HepG2 (cell line): Measurements from ENCODE around the gene CLRN2. TPM values are rescaled to one million over a fixed set of nuclear protein-coding genes. Genes with fewer than 3 reads are reported as not detected.

ENCODE experiments used
- ATF4 ChIP-seq, 2 experiments: fragments of 450-650 bp in 1 of 2; sonication (generic) in 1 of 2; formaldehyde crosslinking; IDR thresholded peaks; 2 replicates each; pipeline versions ENCODE4 v1.5.0 to v1.8.0; 2020 to 2022; ENCODE audit warnings: mild to moderate bottlenecking in 1 of 2, missing genetic modification reagents in 1 of 2
- ATF6 ChIP-seq: sonication (generic); formaldehyde crosslinking; conservative IDR thresholded peaks from 2 replicates; pipeline ENCODE4 v1.4.0; 2020; ENCODE audit warnings: missing genetic modification reagents
- CEBPG ChIP-seq: IDR thresholded peaks from 2 replicates; pipeline ENCODE4 v1.6.1; 2016
- FOXK2 ChIP-seq: fragments of 450-650 bp; IDR thresholded peaks from 2 replicates; pipeline ENCODE4 v1.6.1; 2016
- HDAC2 ChIP-seq: sonication (generic); formaldehyde crosslinking; IDR thresholded peaks from 2 replicates; pipeline ENCODE4 v1.4.0; 2020; ENCODE audit warnings: missing genetic modification reagents
- HMGXB4 ChIP-seq, 2 experiments: sonication (generic) in 1 of 2; formaldehyde crosslinking in 1 of 2; IDR thresholded peaks; 2 replicates each; pipeline versions ENCODE4 v1.4.0 to v1.6.1; 2018 to 2020; ENCODE audit warnings: missing genetic modification reagents in 2 of 2, borderline replicate concordance in 1 of 2, low read depth in 1 of 2, mild to moderate bottlenecking in 1 of 2, missing biosample characterization in 1 of 2
- HOXA3 ChIP-seq: sonication (generic); formaldehyde crosslinking; IDR thresholded peaks from 2 replicates; pipeline ENCODE4 v1.5.0; 2020; ENCODE audit warnings: missing genetic modification reagents
- KLF6 ChIP-seq: IDR thresholded peaks from 2 replicates; pipeline ENCODE4 v1.8.0; 2016; ENCODE audit warnings: missing biosample characterization, missing genetic modification reagents
- MAZ ChIP-seq, 2 experiments: sonication (generic) in 1 of 2; formaldehyde crosslinking in 1 of 2; IDR thresholded peaks; 2 replicates each; pipeline versions ENCODE4 v1.5.0 to v1.6.1; 2012 to 2020; ENCODE audit warnings: low read depth in 2 of 2, mild to moderate bottlenecking in 2 of 2, borderline replicate concordance in 1 of 2, improper control_type of control experiment in 1 of 2, low read length in 1 of 2, missing genetic modification reagents in 1 of 2, moderate library complexity in 1 of 2
- NFKBIZ ChIP-seq: IDR thresholded peaks from 2 replicates; pipeline ENCODE4 v1.6.1; 2018; ENCODE audit warnings: missing genetic modification reagents, missing compliant biosample characterization
- NFYC ChIP-seq: IDR thresholded peaks from 2 replicates; pipeline ENCODE4 v1.6.1; 2016; ENCODE audit warnings: missing genetic modification reagents, missing compliant biosample characterization
- PRMT3 ChIP-seq: sonication (generic); formaldehyde crosslinking; IDR thresholded peaks from 2 replicates; pipeline ENCODE4 v1.8.1; 2022; ENCODE audit warnings: low read depth, mild to moderate bottlenecking, moderate library complexity, missing genetic modification reagents, borderline replicate concordance
- SNAPC5 ChIP-seq: sonication (generic); formaldehyde crosslinking; IDR thresholded peaks from 2 replicates; pipeline ENCODE4 v1.8.1; 2023; ENCODE audit warnings: mild to moderate bottlenecking, missing genetic modification reagents, borderline replicate concordance
- SP4 ChIP-seq: sonication (generic); formaldehyde crosslinking; IDR thresholded peaks from 2 replicates; pipeline ENCODE4 v1.8.1; 2023; ENCODE audit warnings: mild to moderate bottlenecking, missing genetic modification reagents
- SRF ChIP-seq: IDR thresholded peaks from 2 replicates; pipeline ENCODE4 v1.6.1; 2011; ENCODE audit warnings: mild to moderate bottlenecking, low read depth, low read length, moderate library complexity
- ZBTB20 ChIP-seq: sonication (generic); formaldehyde crosslinking; IDR thresholded peaks from 2 replicates; pipeline ENCODE4 v1.8.1; 2023; ENCODE audit warnings: missing genetic modification reagents, low read depth, mild to moderate bottlenecking, borderline replicate concordance
- ZMYM3 ChIP-seq: sonication (generic); formaldehyde crosslinking; IDR thresholded peaks from 2 replicates; pipeline ENCODE4 v1.5.1; 2020; ENCODE audit warnings: mild to moderate bottlenecking, missing genetic modification reagents
- ZNF281 ChIP-seq: sonication (generic); formaldehyde crosslinking; IDR thresholded peaks from 2 replicates; pipeline ENCODE4 v1.4.0; 2020; ENCODE audit warnings: missing genetic modification reagents, borderline replicate concordance
- ZNF430 ChIP-seq: sonication (generic); formaldehyde crosslinking; IDR thresholded peaks from 2 replicates; pipeline ENCODE4 v1.9.0; 2021; ENCODE audit warnings: mild to moderate bottlenecking, missing genetic modification reagents
- ZNF484 ChIP-seq: sonication (generic); formaldehyde crosslinking; IDR thresholded peaks from 2 replicates; pipeline ENCODE4 v1.5.1; 2020; ENCODE audit warnings: mild to moderate bottlenecking, low read depth, missing genetic modification reagents, borderline replicate concordance
- polyA plus RNA-seq, 8 experiments: library from polyadenylated mRNA; depleted of rRNA in 3 of 8; stranded (reverse) in 7 of 8; unstranded in 1 of 8; fragments of >200 nt; fragmentation: Illumina TruSeq in 4 of 8; extraction: Trizol in 4 of 8; gene quantifications; 2 replicates each; pipeline versions ENCODE4 v1.2.1 to v1.2.3, GENCODE V29; 2011 to 2016; ENCODE audit warnings: low read depth in 4 of 8, missing spikeins in 1 of 8, mixed read lengths in 1 of 8; ENCODE audit not compliant: insufficient read depth in 1 of 8
- total RNA-seq, 5 experiments: library from RNA; depleted of rRNA; stranded (reverse); fragments of >200 nt; fragmentation: Illumina TruSeq; extraction: Trizol; gene quantifications; 2 replicates each; pipeline ENCODE4 v1.2.3, GENCODE V29; 2016; ENCODE audit warnings: low read depth in 1 of 5

Gene CLRN2
- total and polyA plus RNA-seq, 2 of the 13 experiments (the other 11 are each of a cell fraction or from before 2014, with no cell fraction given): not detected

GRCh38 chr4:17558941-17559708, 44.2 kb downstream of the CLRN2 start (continued):
- 0 out of 2 replicates have a peak, but pooled peaks have one; percentile 44 for TF ChIP-seq ATF6 (CRISPR knock-in tag)
- TF ChIP-seq KLF6 (CRISPR knock-in tag): peak; percentile 73
- TF ChIP-seq ZNF281: peak; percentile 48; the same call in 1 of the 2 replicates
- TF ChIP-seq ZNF484 (CRISPR knock-in tag): no peak
- peak in 1 of 2 experiments; percentile 78; a peak in 2 of 4 replicates for TF ChIP-seq ATF4 (CRISPR knock-in tag; IDR thresholded peaks at IDR 0.05)
- peak; percentile 73 for TF ChIP-seq HOXA3
- TF ChIP-seq ZBTB20: peak; percentile 87; the same call in 1 of the 2 replicates
- TF ChIP-seq ZMYM3: peak; percentile 81
- TF ChIP-seq HMGXB4 (CRISPR knock-in tag; IDR thresholded peaks at IDR 0.05; ENCODE audit: borderline replicate concordance in 1 of 2, low read depth in 1 of 2): peak in 1 of 2 experiments; percentile 70; a peak in 1 of 4 replicates
- TF ChIP-seq NFYC (CRISPR knock-in tag): peak; percentile 11; the same call in 1 of the 2 replicates
- TF ChIP-seq CEBPG (CRISPR knock-in tag): peak; percentile 61
- 0 out of 2 replicates have a peak, but pooled peaks have one; percentile 50 for TF ChIP-seq PRMT3
- peak; percentile 7; the same call in 1 of the 2 replicates for TF ChIP-seq SRF
- no peak for TF ChIP-seq MAZ (IDR thresholded peaks at IDR 0.05; ENCODE audit: borderline replicate concordance, low read depth, low read length)
- 0 out of 2 replicates have a peak, but pooled peaks have one; percentile 5 for TF ChIP-seq MAZ (CRISPR knock-in tag; IDR thresholded peaks at IDR 0.05; ENCODE audit: low read depth)
- TF ChIP-seq SNAPC5 (CRISPR knock-in tag): no peak; the same call in 1 of the 2 replicates
- 0 out of 2 replicates have a peak, but pooled peaks have one; percentile 42 for TF ChIP-seq ZNF430 (CRISPR knock-in tag)
- TF ChIP-seq FOXK2: peak; percentile 75
- TF ChIP-seq NFKBIZ (CRISPR knock-in tag): peak; percentile 90
- 0 out of 2 replicates have a peak, but pooled peaks have one; percentile 38 for TF ChIP-seq SP4 (CRISPR knock-in tag)
- peak; percentile 99 for TF ChIP-seq HDAC2 (CRISPR knock-in tag)
